K562 (cell line): ENCODE results near the gene WNT3. TPM values are rescaled to one million over a fixed set of nuclear protein-coding genes. Genes with fewer than 3 reads are reported as not detected.

Source experiments
- ATAC-seq: fragments of 200-7000 bp; cut with Tn5 transposase; 3 replicates; pipeline ENCODE4 v1.9.1; 2020; ENCODE audit warnings: moderate library complexity
- BruUV-seq: library from RNA; stranded (reverse); fragments of 400-500 nt; replicated peaks from 2 replicates; lab custom pipeline; 2021; lab: Mats Ljungman, UMichigan
- CTCF ChIA-PET: fragments of 300-600 bp; formaldehyde crosslinking; extraction: SDS; loops from one replicate; lab custom pipeline; 2021; ENCODE audit warnings: low intra/inter-chr PET ratio; lab: Yijun Ruan, JAX
- POLR2A ChIA-PET: fragments of 300-600, 350-650 bp; sonication (Branson Sonifier 250); formaldehyde crosslinking; extraction: SDS; loops from one replicate; lab custom pipeline; 2021; ENCODE audit warnings: antibody characterized with exemption, inconsistent platforms; lab: Yijun Ruan, JAX
- DNase-seq, 4 experiments: peaks; one replicate each; pipeline versions ENCODE4 v3.0.0 to v3.0.0-alpha.2; 2011 to 2018; ENCODE audit warnings: low spot score in 3 of 4, mixed read lengths in 3 of 4; ENCODE audit errors: extremely low read depth in 1 of 4
- FAIRE-seq: peaks from 2 replicates; lab custom pipeline; 2011; peaks lifted over from hg19 to GRCh38; lab: Jason Lieb, UNC
- H2AFZ ChIP-seq: 2 replicates; pipeline ENCODE4 v1.6.0; 2011; ENCODE audit warnings: low read depth, low read length, control low read depth, inconsistent platforms
- H3K27ac ChIP-seq: fragments of 200-600 bp; 3 replicates; pipeline ENCODE4 v1.8.0; 2011; ENCODE audit warnings: low read depth, mild to moderate bottlenecking, control low read depth, inconsistent platforms, low read length, moderate library complexity, mixed read lengths; ENCODE audit errors: extremely low read depth
- H3K27me3 ChIP-seq, 2 experiments: fragments of 300-600 bp in 1 of 2; 2 replicates in 1 of 2; 3 replicates in 1 of 2; pipeline versions ENCODE4 v1.6.0 to v1.8.0; 2011; ENCODE audit warnings: inconsistent platforms in 2 of 2, low read length in 2 of 2, mild to moderate bottlenecking in 1 of 2, mixed read lengths in 1 of 2, moderate library complexity in 1 of 2; ENCODE audit not compliant: control insufficient read depth in 2 of 2, insufficient read depth in 2 of 2
- H3K36me3 ChIP-seq: fragments of 300-600 bp; 3 replicates; pipeline ENCODE4 v1.8.0; 2011; ENCODE audit warnings: mild to moderate bottlenecking, low read length, inconsistent platforms; ENCODE audit not compliant: control insufficient read depth, insufficient read depth
- H3K4me1 ChIP-seq, 2 experiments: fragments of 200-600 bp in 1 of 2; replicated peaks in 1 of 2; 2 replicates in 1 of 2; 3 replicates in 1 of 2; pipeline versions ENCODE4 v1.5.1 to v1.8.0; 2011; ENCODE audit warnings: inconsistent platforms in 2 of 2, low read length in 2 of 2, mild to moderate bottlenecking in 1 of 2, mixed read lengths in 1 of 2, moderate library complexity in 1 of 2; ENCODE audit not compliant: control insufficient read depth in 2 of 2, insufficient read depth in 2 of 2
- H3K4me2 ChIP-seq: 2 replicates; pipeline ENCODE4 v1.6.1; 2011; ENCODE audit warnings: low read length, control low read depth, inconsistent platforms, mixed read lengths; ENCODE audit not compliant: insufficient read depth
- H3K4me3 ChIP-seq: fragments of 200-600 bp; sonication (generic), shearing (Covaris generic); 2 replicates; pipeline ENCODE4 v1.5.1; 2016; ENCODE audit warnings: control low read depth, inconsistent platforms
- H3K79me2 ChIP-seq: fragments of 200-600 bp; 3 replicates; pipeline ENCODE4 v1.8.0; 2011; ENCODE audit warnings: low read length, inconsistent platforms; ENCODE audit not compliant: control insufficient read depth, insufficient read depth
- H3K9ac ChIP-seq, 2 experiments: 2 replicates each; pipeline versions ENCODE4 v1.6.0 to v1.6.1; 2011; ENCODE audit warnings: low read depth in 2 of 2, low read length in 2 of 2, control low read depth in 1 of 2, inconsistent platforms in 1 of 2, mild to moderate bottlenecking in 1 of 2, mixed read lengths in 1 of 2; ENCODE audit not compliant: insufficient read depth in 1 of 2
- H3K9me1 ChIP-seq: one replicate; pipeline ENCODE4 v1.6.0; 2011; ENCODE audit warnings: inconsistent platforms, mild to moderate bottlenecking, low read length, moderate library complexity; ENCODE audit not compliant: control insufficient read depth, insufficient read depth
- H3K9me3 ChIP-seq: replicated peaks from 2 replicates; pipeline ENCODE4 v1.5.1; 2011; ENCODE audit warnings: low read depth, low read length, inconsistent platforms; ENCODE audit not compliant: control insufficient read depth, insufficient read depth
- H4K20me1 ChIP-seq: replicated peaks from 2 replicates; pipeline ENCODE4 v1.6.1; 2011; ENCODE audit warnings: low read length, inconsistent platforms, mixed read lengths; ENCODE audit not compliant: control insufficient read depth, insufficient read depth
- C11orf30 ChIP-seq: fragments of 450-650 bp; IDR thresholded peaks from 2 replicates; pipeline ENCODE4 v1.6.1; 2016; ENCODE audit warnings: low read depth, mild to moderate bottlenecking
- CHD2 ChIP-seq: IDR thresholded peaks from 2 replicates; pipeline ENCODE4 v1.6.1; 2011; ENCODE audit warnings: low read depth, low read length
- ETV5 ChIP-seq: sonication (generic); formaldehyde crosslinking; IDR thresholded peaks from 2 replicates; pipeline ENCODE4 v1.4.0; 2020; ENCODE audit warnings: low read depth, mild to moderate bottlenecking, missing genetic modification reagents
- MTF1 ChIP-seq: fragments of 250-450 bp; sonication (Bioruptor Pico); IDR thresholded peaks from 2 replicates; pipeline ENCODE4 v1.9.0; 2021; ENCODE audit warnings: moderate library complexity, mild to moderate bottlenecking, inconsistent platforms, borderline replicate concordance
- WGBS: fragments of 100-300 bp; shearing (Covaris generic); methylation state at CpG from one replicate; pipeline ENCODE4 v1.1.6; 2016; ENCODE audit warnings: low coverage, mixed read lengths; ENCODE audit not compliant: insufficient coverage; ENCODE audit errors: missing lambda C conversion rate; 5-methylcytosine and 5-hydroxymethylcytosine counted together
- in situ Hi-C: fragments of 300-500 bp; cut with MboI; formaldehyde crosslinking; loops from 4 replicates; pipeline ENCODE4 v1.15.0; 2018; ENCODE audit warnings: inconsistent platforms, mixed read lengths
- intact Hi-C: fragments of 100-400 bp; cut with micrococcal nuclease; formaldehyde crosslinking; loops from 2 replicates; pipeline ENCODE4 v1.14.2; 2022
- polyA plus RNA-seq, 8 experiments: library from polyadenylated mRNA; depleted of rRNA in 4 of 8; stranded (reverse) in 5 of 8; unstranded in 3 of 8; fragments of >200 nt; fragmentation: Nextera tagmentation in 2 of 8; fragmentation: Illumina TruSeq in 1 of 8; extraction: Ambion mirVana in 2 of 8; extraction: Trizol in 1 of 8; gene quantifications; 2 replicates each; pipeline versions ENCODE4 v1.2.1 to v1.2.3, GENCODE V29; 2011 to 2014; ENCODE audit warnings: inconsistent platforms in 1 of 8, missing spikeins in 1 of 8
- total RNA-seq, 7 experiments: library from RNA; depleted of rRNA in 6 of 7; stranded (reverse); fragments of >200 nt in 6 of 7; fragmentation: Illumina TruSeq in 2 of 7; extraction: Trizol in 2 of 7; gene quantifications; 2 replicates each; pipeline versions ENCODE4 v1.2.1 to v1.2.3, GENCODE V29; 2011 to 2021; ENCODE audit warnings: low replicate concordance in 1 of 7
- TF ChIP-seq, protein P1 (sequence below): fragments of 450-650 bp; IDR thresholded peaks from 2 replicates; pipeline ENCODE4 v1.6.1; 2016; ENCODE audit warnings: mild to moderate bottlenecking, moderate library complexity
- TF ChIP-seq, protein P2 (sequence below): IDR thresholded peaks from 2 replicates; pipeline ENCODE4 v1.6.1; 2012; ENCODE audit warnings: low read depth, low read length, improper control_type of control experiment, borderline replicate concordance
- TF ChIP-seq, protein P3 (sequence below): fragments of 250-450 bp; sonication (Bioruptor Pico); IDR thresholded peaks from 2 replicates; pipeline ENCODE4 v1.8.0; 2022; ENCODE audit warnings: moderate library complexity, mild to moderate bottlenecking, inconsistent platforms

Gene WNT3
- total and polyA plus RNA-seq, 9 of the 15 experiments (the other 6 are each of a cell fraction or from before 2014, with no cell fraction given): 1.5 to 6.1 (median 3.3) TPM

DNA sequence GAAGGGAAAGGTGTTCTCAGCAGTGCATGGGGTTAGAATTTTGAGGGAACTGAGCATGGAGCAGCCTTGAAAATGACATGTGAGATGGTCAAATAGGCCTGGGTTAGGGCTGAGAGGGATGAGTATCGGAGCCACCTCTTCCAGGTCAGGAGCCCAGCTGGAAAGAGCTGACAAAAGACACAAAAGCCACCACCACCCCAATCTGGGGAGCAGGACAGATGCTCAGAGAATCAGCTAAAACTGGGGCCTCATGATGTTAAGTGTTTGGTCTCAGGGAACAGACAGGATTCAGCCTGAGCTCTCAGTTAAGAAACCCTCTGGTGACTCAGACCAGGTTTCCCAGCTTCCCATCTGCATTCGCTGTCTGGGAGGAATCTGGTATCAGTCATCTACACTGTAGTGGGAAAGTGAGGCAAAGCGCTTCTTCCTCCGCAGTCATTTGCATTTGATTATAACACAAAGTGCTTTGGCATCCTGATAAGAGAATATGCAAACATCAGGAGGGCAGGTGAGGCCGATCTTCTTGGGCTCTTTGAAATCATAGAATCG is 35.5 kb upstream of the WNT3 start:
- Histone ChIP-seq H3K27me3 (peaks cover 7 to 19% of the 10 kb centered on the region in 2 experiments; a peak in 4 of 5 replicates), H3K4me1 (peaks cover 0 to 16% of the 10 kb centered on the region in 2 experiments; a peak in 2 of 5 replicates), H3K9me1 (no peaks in the 10 kb centered on the region), H3K9me3 (no peaks in the 10 kb centered on the region), H3K4me3 (no peak overlapping the region), H3K36me3 (no peaks in the 10 kb centered on the region), H3K4me2 (no peak overlapping the region), H4K20me1 (0 out of 2 replicates have a peak, but pooled peaks cover 14% of the 10 kb centered on the region), H3K79me2 (no peaks in the 10 kb centered on the region), H3K27ac (no peak overlapping the region), H2AFZ (no peak overlapping the region), H3K9ac (no peak overlapping the region)
- in situ Hi-C loops: no loop called here
- ChIA-PET POLR2A (interaction anchor here (0.7 to 1.0 kb wide), 3 partner anchors 9 to 27 kb away, joined by 3 to 4 read pairs (median 4); no protein-coding TSS in a partner anchor), CTCF (no interaction called here)
- no peak for DNase-seq
- BruUV-seq: no TSS peak
- no peak for ATAC-seq
- no peak for FAIRE-seq
- intact Hi-C loops: no loop called here
- WGBS: 14% methylated on average over 6 of the region's 6 CpGs
- TF ChIP-seq, protein P1, sequence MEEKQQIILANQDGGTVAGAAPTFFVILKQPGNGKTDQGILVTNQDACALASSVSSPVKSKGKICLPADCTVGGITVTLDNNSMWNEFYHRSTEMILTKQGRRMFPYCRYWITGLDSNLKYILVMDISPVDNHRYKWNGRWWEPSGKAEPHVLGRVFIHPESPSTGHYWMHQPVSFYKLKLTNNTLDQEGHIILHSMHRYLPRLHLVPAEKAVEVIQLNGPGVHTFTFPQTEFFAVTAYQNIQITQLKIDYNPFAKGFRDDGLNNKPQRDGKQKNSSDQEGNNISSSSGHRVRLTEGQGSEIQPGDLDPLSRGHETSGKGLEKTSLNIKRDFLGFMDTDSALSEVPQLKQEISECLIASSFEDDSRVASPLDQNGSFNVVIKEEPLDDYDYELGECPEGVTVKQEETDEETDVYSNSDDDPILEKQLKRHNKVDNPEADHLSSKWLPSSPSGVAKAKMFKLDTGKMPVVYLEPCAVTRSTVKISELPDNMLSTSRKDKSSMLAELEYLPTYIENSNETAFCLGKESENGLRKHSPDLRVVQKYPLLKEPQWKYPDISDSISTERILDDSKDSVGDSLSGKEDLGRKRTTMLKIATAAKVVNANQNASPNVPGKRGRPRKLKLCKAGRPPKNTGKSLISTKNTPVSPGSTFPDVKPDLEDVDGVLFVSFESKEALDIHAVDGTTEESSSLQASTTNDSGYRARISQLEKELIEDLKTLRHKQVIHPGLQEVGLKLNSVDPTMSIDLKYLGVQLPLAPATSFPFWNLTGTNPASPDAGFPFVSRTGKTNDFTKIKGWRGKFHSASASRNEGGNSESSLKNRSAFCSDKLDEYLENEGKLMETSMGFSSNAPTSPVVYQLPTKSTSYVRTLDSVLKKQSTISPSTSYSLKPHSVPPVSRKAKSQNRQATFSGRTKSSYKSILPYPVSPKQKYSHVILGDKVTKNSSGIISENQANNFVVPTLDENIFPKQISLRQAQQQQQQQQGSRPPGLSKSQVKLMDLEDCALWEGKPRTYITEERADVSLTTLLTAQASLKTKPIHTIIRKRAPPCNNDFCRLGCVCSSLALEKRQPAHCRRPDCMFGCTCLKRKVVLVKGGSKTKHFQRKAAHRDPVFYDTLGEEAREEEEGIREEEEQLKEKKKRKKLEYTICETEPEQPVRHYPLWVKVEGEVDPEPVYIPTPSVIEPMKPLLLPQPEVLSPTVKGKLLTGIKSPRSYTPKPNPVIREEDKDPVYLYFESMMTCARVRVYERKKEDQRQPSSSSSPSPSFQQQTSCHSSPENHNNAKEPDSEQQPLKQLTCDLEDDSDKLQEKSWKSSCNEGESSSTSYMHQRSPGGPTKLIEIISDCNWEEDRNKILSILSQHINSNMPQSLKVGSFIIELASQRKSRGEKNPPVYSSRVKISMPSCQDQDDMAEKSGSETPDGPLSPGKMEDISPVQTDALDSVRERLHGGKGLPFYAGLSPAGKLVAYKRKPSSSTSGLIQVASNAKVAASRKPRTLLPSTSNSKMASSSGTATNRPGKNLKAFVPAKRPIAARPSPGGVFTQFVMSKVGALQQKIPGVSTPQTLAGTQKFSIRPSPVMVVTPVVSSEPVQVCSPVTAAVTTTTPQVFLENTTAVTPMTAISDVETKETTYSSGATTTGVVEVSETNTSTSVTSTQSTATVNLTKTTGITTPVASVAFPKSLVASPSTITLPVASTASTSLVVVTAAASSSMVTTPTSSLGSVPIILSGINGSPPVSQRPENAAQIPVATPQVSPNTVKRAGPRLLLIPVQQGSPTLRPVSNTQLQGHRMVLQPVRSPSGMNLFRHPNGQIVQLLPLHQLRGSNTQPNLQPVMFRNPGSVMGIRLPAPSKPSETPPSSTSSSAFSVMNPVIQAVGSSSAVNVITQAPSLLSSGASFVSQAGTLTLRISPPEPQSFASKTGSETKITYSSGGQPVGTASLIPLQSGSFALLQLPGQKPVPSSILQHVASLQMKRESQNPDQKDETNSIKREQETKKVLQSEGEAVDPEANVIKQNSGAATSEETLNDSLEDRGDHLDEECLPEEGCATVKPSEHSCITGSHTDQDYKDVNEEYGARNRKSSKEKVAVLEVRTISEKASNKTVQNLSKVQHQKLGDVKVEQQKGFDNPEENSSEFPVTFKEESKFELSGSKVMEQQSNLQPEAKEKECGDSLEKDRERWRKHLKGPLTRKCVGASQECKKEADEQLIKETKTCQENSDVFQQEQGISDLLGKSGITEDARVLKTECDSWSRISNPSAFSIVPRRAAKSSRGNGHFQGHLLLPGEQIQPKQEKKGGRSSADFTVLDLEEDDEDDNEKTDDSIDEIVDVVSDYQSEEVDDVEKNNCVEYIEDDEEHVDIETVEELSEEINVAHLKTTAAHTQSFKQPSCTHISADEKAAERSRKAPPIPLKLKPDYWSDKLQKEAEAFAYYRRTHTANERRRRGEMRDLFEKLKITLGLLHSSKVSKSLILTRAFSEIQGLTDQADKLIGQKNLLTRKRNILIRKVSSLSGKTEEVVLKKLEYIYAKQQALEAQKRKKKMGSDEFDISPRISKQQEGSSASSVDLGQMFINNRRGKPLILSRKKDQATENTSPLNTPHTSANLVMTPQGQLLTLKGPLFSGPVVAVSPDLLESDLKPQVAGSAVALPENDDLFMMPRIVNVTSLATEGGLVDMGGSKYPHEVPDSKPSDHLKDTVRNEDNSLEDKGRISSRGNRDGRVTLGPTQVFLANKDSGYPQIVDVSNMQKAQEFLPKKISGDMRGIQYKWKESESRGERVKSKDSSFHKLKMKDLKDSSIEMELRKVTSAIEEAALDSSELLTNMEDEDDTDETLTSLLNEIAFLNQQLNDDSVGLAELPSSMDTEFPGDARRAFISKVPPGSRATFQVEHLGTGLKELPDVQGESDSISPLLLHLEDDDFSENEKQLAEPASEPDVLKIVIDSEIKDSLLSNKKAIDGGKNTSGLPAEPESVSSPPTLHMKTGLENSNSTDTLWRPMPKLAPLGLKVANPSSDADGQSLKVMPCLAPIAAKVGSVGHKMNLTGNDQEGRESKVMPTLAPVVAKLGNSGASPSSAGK: no peak
- TF ChIP-seq C11orf30 (no peak), CHD2 (no peak), ETV5 (CRISPR knock-in tag) (no peak), MTF1 (no peak)
- TF ChIP-seq, protein P2, sequence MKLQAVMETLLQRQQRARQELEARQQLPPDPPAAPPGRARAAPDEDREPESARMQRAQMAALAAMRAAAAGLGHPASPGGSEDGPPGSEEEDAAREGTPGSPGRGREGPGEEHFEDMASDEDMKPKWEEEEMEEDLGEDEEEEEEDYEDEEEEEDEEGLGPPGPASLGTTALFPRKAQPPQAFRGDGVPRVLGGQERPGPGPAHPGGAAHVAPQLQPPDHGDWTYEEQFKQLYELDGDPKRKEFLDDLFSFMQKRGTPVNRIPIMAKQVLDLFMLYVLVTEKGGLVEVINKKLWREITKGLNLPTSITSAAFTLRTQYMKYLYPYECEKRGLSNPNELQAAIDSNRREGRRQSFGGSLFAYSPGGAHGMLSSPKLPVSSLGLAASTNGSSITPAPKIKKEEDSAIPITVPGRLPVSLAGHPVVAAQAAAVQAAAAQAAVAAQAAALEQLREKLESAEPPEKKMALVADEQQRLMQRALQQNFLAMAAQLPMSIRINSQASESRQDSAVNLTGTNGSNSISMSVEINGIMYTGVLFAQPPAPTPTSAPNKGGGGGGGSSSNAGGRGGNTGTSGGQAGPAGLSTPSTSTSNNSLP: no peak
- TF ChIP-seq, protein P3, sequence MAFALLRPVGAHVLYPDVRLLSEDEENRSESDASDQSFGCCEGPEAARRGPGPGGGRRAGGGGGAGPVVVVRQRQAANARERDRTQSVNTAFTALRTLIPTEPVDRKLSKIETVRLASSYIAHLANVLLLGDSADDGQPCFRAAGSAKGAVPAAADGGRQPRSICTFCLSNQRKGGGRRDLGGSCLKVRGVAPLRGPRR (CRISPR knock-in tag): no peak
